CD1c-positive myeloid dendritic cell (primary cell): Measurements from ENCODE around the gene ZNF529.

Experiments
- DNase-seq: peaks from one replicate; pipeline ENCODE4 v3.0.0-alpha.2; 2016; ENCODE audit errors: extremely low spot score

Gene ZNF529

GRCh38 chr19:36514012-36514612 is 59.0 kb downstream of the ZNF529 start:
- DNase-seq: no peak

GRCh38 chr19:36508325-36508724 is 64.8 kb downstream of the ZNF529 start:
- no peak for DNase-seq

- DNase-seq: no peak
Observed at GRCh38 chr19:36501973-36502372, 71.1 kb downstream of the ZNF529 start.

GRCh38 chr19:36497001-36497400 is 76.1 kb downstream of the ZNF529 start:
- DNase-seq: no peak
